Endodermal cell (in vitro differentiated cells): Measurements from ENCODE around the gene MAZ. TPM values are rescaled to one million over a fixed set of nuclear protein-coding genes. Genes with fewer than 3 reads are reported as not detected.

ENCODE experiments used
- DNase-seq: peaks from one replicate; pipeline ENCODE4 v3.0.0-alpha.2; 2017
- H3K27ac ChIP-seq: 2 replicates; pipeline ENCODE4 v1.5.1; 2013; ENCODE audit warnings: mild to moderate bottlenecking, low read depth, low read length, moderate library complexity
- H3K27me3 ChIP-seq: 2 replicates; pipeline ENCODE4 v1.6.1; 2013; ENCODE audit warnings: mild to moderate bottlenecking, low read length, moderate library complexity; ENCODE audit not compliant: insufficient read depth, control insufficient read depth, poor library complexity, severe bottlenecking
- H3K36me3 ChIP-seq: 2 replicates; pipeline ENCODE4 v1.7.0; 2013; ENCODE audit warnings: mild to moderate bottlenecking, low read length, moderate library complexity; ENCODE audit not compliant: control insufficient read depth, insufficient read depth
- H3K4me1 ChIP-seq: one replicate; pipeline ENCODE4 v1.7.0; 2013; ENCODE audit warnings: low read length; ENCODE audit not compliant: control insufficient read depth, insufficient read depth
- H3K4me3 ChIP-seq: 2 replicates; pipeline ENCODE4 v1.5.1; 2013; ENCODE audit warnings: mild to moderate bottlenecking, low read length, moderate library complexity
- H3K9ac ChIP-seq: 2 replicates; pipeline ENCODE4 v1.6.1; 2013; ENCODE audit warnings: mild to moderate bottlenecking, low read length, moderate library complexity; ENCODE audit not compliant: poor library complexity, severe bottlenecking; ENCODE audit errors: extremely low read depth
- H3K9me3 ChIP-seq: 2 replicates; pipeline ENCODE4 v1.6.1; 2013; ENCODE audit warnings: mild to moderate bottlenecking, low read length, moderate library complexity; ENCODE audit not compliant: control insufficient read depth
- H3K27ac Mint-ChIP-seq: 2 replicates; pipeline ENCODE4 v1.8.0; 2020; ENCODE audit warnings: mixed read lengths
- H3K27me3 Mint-ChIP-seq: 2 replicates; pipeline ENCODE4 v1.8.0; 2021; ENCODE audit warnings: mild to moderate bottlenecking, mixed read lengths; ENCODE audit not compliant: insufficient read depth
- H3K36me3 Mint-ChIP-seq: 2 replicates; pipeline ENCODE4 v1.8.0; 2020; ENCODE audit warnings: low read depth, mixed read lengths
- H3K4me1 Mint-ChIP-seq: 2 replicates; pipeline ENCODE4 v1.8.0; 2020; ENCODE audit warnings: mixed read lengths
- H3K4me3 Mint-ChIP-seq: 2 replicates; pipeline ENCODE4 v1.8.0; 2020; ENCODE audit warnings: mild to moderate bottlenecking, moderate library complexity, mixed read lengths
- H3K9me3 Mint-ChIP-seq: 2 replicates; pipeline ENCODE4 v1.8.0; 2020; ENCODE audit warnings: mild to moderate bottlenecking, mixed read lengths
- WGBS, 2 experiments: methylation state at CpG; one replicate each; pipeline versions ENCODE4 v1.1.5 to v1.1.7; 2013; ENCODE audit warnings: missing lambda C conversion rate in 2 of 2, mixed read lengths in 1 of 2; ENCODE audit not compliant: insufficient coverage in 1 of 2, insufficient read length in 1 of 2; 5-methylcytosine and 5-hydroxymethylcytosine counted together
- total RNA-seq, 2 donors: library from RNA; stranded (reverse); fragmentation: NEBNext Ultra II Directional in 1 of 2; extraction: Animal tissue kit (Norgen Biotek cat#: 25700) in 1 of 2; gene quantifications; 2 replicates in 1 of 2; 3 replicates in 1 of 2; pipeline ENCODE4 v1.2.1, GENCODE V29; 2021
- TF ChIP-seq, protein P1 (sequence below): fragments of 200-600 bp; sonication (generic); conservative IDR thresholded peaks from 2 replicates; pipeline ENCODE4 v1.5.0; 2021; ENCODE audit warnings: antibody characterized with exemption, mild to moderate bottlenecking

The MAZ gene
- total RNA-seq, 2 donors from 2014 or later = 320 to 325 TPM

DNA sequence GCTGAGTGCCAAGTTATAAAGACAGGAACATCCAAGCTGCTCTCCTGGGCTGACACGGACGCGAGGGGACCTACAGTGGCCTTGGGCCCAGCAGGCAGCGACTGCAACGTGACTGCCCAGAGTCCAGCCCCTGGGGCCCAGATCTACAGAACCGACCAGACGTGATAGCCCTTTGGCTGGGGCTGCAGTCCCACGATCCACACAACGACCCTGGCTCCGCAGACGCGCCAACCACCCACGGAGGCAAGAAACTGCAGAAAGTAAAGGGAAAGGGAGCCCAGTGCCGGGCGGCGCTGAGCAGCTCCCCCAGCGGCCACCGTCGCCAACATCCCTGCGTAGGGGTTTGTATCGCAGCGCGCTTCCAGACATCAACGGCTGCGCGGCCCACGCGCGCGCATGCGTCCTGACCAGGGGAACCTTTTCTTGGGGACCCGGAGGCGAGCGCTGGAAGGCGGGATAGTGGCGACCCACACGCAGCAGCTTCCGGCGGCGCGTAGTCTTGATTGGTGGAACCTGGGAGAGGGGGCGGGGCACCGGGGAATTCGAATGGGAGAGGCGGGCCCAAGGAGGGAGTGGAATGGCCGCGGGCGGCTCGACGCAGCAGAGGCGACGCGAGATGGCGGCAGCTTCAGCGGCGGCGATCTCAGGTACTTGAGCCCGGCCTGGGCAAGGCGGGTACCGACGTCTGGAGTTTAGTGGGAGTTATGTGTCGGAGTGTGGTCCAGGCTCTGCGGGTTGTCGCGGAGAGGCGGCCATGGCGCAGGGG lies 16.0 kb upstream of the MAZ start, which contains the start of gene KIF22:
Gene KIF22 (plus strand): TSS at position 569 of the 766 bp plus-strand sequence. CDS start 9 bp downstream, at position 578.
- Mint-ChIP-seq H3K4me3 (peak within 1 kb of the TSS; percentile 99), H3K36me3 (peaks cover 18% of the 10 kb centered on the region), H3K9me3 (no peaks in the 10 kb centered on the region), H3K4me1 (peaks cover 18% of the 10 kb centered on the region), H3K27me3 (peaks cover 7% of the 10 kb centered on the region), H3K27ac (peak within 1 kb of the TSS; percentile 99)
- peak within 1 kb of the TSS; percentile 86 for H3K9ac ChIP-seq
- H3K9me3 ChIP-seq = no peaks in the 10 kb centered on the region
- peak within 1 kb of the TSS; percentile 97 for H3K4me3 ChIP-seq
- peak; percentile 100 for DNase-seq
- peak within 1 kb of the TSS; percentile 78 for H3K27ac ChIP-seq
- WGBS, 2 experiments = 1 to 3% methylated on average over 34 to 67 of the region's 67 CpGs
- no peaks in the 10 kb centered on the region for H3K4me1 ChIP-seq
- H3K27me3 ChIP-seq = no peaks in the 10 kb centered on the region
- peaks cover 15% of the 10 kb centered on the region for H3K36me3 ChIP-seq
- TF ChIP-seq, protein P1, sequence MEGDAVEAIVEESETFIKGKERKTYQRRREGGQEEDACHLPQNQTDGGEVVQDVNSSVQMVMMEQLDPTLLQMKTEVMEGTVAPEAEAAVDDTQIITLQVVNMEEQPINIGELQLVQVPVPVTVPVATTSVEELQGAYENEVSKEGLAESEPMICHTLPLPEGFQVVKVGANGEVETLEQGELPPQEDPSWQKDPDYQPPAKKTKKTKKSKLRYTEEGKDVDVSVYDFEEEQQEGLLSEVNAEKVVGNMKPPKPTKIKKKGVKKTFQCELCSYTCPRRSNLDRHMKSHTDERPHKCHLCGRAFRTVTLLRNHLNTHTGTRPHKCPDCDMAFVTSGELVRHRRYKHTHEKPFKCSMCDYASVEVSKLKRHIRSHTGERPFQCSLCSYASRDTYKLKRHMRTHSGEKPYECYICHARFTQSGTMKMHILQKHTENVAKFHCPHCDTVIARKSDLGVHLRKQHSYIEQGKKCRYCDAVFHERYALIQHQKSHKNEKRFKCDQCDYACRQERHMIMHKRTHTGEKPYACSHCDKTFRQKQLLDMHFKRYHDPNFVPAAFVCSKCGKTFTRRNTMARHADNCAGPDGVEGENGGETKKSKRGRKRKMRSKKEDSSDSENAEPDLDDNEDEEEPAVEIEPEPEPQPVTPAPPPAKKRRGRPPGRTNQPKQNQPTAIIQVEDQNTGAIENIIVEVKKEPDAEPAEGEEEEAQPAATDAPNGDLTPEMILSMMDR = peak; percentile 83

DNA sequence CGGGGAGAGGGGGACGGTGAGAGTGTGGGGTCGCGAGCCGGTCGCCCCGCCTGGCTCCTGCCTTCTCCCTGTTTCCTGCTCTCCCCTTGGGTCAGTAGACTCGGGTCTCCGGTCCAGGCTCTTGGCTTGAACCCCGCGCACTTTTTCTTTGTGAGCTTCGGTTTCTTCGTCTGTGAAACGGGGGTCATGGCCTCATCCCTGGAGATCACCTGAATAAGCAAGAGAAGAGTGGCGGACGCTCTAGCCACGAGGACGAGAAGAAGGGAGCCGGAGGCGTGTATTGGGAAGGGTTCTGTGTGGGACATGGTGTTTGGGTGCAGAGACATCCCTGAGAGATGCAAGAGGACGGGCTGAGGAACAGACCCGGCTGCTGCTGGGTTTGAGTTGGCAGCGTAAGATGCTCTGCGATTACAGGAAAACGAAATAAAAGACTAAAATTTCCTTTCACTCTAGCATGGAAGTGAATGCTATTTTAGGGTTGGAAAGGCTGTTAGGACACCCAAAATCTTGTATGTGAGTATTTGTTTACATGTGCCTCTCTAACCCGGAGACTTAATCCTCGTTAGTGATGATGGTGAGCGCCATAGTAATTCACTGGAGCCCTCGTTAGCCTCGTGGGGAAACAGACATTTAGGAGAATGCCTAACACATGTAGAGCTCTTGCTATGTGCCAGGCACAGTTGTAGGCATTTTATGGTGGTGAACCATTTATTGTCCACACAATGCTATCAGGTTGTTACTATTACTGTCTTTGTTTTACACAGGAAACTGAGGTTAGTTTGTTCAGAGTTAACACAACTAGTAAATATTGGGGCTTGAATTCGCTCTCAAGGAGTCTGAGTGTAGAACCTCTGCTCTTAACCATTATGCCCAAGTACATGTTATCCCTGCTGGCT lies 15.1 kb upstream of the MAZ start:
- H3K27ac ChIP-seq = peak overlapping the region; percentile 59
- DNase-seq = no peak
- H3K9ac ChIP-seq = peak overlapping the region; percentile 86

More for the DNA sequence above, 15.1 kb upstream of the MAZ start:
- peaks cover 17% of the 10 kb centered on the region for H3K4me1 Mint-ChIP-seq
- Histone ChIP-seq H3K4me3 (peak overlapping the region; percentile 97), H3K9me3 (no peaks in the 10 kb centered on the region), H3K4me1 (no peaks in the 10 kb centered on the region), H3K36me3 (peaks cover 15% of the 10 kb centered on the region), H3K27me3 (no peaks in the 10 kb centered on the region)
- WGBS, 2 experiments = 3% methylated on average over 18 to 31 of the region's 31 CpGs
- peaks cover 19% of the 10 kb centered on the region for H3K36me3 Mint-ChIP-seq
- peak overlapping the region; percentile 99 for H3K27ac Mint-ChIP-seq
- H3K27me3 Mint-ChIP-seq = peaks cover 3% of the 10 kb centered on the region
- peak overlapping the region; percentile 99 for H3K4me3 Mint-ChIP-seq
- TF ChIP-seq, protein P1 = no peak
- H3K9me3 Mint-ChIP-seq = no peaks in the 10 kb centered on the region
